Activated naive CD4-positive, alpha-beta T cell treated with anti-CD3 and anti-CD28 coated beads, Interleukin-2, amount 10 ng/mL, durations not matched to agents 5 hours and 36 hours (primary cell): ENCODE measurements around the gene HGS. TPM values are rescaled to one million over a fixed set of nuclear protein-coding genes. Genes with fewer than 3 reads are reported as not detected.

Experiments
- microRNA-seq: library from miRNA; unstranded; fragments of <30 nt; microRNA quantifications from one replicate; pipeline ENCODE4 v1.2.0, GENCODE V29; 2022; ENCODE audit warnings: borderline microRNAs expressed, borderline replicate concordance
- total RNA-seq, 2 experiments: library from RNA; stranded (reverse); gene quantifications; one replicate each; pipeline ENCODE4 v1.2.3, GENCODE V29; 2021

Gene HGS, protein sequence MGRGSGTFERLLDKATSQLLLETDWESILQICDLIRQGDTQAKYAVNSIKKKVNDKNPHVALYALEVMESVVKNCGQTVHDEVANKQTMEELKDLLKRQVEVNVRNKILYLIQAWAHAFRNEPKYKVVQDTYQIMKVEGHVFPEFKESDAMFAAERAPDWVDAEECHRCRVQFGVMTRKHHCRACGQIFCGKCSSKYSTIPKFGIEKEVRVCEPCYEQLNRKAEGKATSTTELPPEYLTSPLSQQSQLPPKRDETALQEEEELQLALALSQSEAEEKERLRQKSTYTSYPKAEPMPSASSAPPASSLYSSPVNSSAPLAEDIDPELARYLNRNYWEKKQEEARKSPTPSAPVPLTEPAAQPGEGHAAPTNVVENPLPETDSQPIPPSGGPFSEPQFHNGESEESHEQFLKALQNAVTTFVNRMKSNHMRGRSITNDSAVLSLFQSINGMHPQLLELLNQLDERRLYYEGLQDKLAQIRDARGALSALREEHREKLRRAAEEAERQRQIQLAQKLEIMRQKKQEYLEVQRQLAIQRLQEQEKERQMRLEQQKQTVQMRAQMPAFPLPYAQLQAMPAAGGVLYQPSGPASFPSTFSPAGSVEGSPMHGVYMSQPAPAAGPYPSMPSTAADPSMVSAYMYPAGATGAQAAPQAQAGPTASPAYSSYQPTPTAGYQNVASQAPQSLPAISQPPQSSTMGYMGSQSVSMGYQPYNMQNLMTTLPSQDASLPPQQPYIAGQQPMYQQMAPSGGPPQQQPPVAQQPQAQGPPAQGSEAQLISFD
- total RNA-seq: 100 to 1,000 TPM; 112 to 125 TPM

DNA sequence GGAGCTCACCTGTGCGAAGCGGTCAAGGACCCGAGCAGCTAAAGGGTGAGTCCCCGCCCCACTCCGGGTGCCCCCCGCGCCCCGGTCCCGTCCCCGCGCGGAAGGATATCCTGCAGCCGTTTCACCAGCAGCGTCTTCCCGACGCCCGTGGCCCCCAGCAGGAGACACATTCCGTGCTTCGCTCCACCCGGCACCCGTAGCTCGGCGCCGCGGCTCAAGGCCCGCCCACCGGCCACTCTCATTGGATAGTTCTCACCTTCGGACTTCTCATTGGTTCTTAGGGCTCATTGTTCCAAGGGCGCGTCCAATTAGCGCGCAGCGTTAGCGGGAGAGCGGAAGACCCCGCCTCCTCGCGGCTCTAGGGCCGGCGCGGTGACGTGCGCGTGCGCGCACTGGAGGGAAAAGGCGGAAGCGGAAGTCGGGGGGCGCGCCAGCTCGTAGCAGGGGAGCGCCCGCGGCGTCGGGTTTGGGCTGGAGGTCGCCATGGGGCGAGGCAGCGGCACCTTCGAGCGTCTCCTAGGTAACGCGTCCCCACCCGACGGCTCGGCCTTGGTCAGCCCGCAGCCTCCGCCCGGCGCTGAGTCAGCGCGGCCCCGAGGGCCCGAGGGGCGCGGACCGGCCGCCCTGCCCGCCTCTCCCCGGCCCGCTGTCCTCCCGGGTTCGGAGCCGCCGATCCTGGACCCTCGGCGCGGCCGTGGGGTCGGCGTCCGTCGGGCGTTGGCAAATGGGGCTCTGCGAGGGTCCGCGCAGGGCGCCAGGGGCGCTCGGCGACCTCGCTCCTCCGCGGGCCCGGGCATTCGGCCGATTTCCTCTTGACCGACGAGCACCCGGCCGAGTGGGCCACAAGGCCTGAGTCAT, at the start of gene HGS, which contains the start of gene ARL16:
Gene HGS (plus strand): TSS at position 428 of the 858 bp plus-strand sequence. CDS start 56 bp downstream, at position 484.
Gene ARL16 (minus strand): TSS at position 214 of the 858 bp plus-strand sequence. CDS start 44 bp downstream, at position 170.

DNA sequence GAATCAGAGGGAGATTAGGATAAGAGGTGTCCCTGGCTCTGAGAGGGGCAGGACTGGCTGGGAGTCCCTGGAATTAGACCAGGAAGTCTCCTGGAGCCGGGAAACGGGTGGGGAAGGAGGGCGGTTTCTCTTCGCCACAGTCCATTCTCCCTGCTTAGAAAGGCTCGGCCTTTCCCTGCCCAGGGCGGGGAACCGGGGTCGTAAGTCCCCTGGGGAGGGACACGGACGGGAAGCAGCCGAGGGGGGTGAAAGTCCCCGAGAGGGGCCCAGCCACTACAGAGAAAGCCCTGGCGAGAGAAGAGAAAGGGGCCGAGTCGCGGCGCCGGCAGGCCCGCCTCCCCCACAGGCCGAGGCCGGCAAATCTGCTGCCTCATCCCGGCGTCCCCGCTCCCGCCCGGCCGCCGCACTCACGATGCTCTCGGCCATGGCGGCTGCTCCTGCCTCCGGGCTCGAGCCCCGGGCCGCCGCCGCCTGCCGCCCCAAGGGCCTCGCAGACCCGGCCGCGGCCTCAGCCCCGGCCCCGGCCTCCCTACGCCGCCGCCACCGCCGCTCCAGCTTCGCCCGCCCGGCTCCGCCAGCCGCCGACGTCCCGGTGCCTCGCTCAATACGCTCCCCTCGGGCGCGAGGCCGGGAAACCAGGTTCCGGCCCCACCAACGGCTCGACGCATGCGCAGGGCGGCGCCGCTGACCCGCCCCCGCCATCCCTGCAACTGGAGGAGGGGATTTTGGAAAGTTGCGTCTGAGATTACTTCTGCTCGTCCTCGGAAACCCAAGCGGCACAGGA, 47.1 kb upstream of the HGS start, which contains the start of the genes NPLOC4 and TSPAN10:
Gene NPLOC4 (minus strand): TSS at position 608 of the 784 bp plus-strand sequence. CDS start 182 bp downstream, at position 426.
Gene TSPAN10 (plus strand): TSS at position 692 of the 784 bp plus-strand sequence. CDS start 5,217 bp downstream, outside the sequence.

DNA sequence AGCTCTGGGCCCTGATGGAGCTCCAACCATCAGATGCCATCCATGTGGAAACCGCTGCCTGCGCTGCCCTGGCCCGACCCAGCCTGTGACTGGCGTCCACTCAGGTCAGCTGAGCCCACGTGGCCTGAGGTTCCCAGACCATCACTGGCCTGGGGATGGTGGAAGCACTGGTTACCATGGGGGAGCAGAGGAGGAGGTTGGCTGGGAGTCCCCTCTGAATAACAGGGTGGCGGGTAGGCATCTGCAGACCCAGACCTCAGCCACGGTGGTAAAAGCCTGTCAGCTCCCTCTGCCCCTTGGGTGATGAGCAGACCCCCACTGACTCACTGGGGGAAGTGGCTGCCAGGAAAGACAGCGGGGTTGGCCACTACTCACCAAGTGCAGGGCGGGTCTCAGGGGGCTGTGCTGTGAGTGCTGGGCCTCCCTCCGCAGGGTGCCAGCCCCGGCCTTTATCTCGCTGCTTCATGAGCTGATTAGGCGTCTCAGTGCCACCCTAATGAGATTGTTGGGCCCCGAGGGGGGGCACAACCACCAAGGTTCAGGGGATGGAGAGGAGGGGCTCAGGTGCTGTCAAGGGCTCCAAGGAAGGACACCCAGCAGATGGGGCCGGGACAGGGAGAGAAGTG, 27.6 kb upstream of the HGS start, which contains the start of gene PDE6G:
Gene PDE6G (minus strand): TSS at position 425 of the 626 bp plus-strand sequence. CDS start 3,237 bp downstream, outside the sequence.

DNA sequence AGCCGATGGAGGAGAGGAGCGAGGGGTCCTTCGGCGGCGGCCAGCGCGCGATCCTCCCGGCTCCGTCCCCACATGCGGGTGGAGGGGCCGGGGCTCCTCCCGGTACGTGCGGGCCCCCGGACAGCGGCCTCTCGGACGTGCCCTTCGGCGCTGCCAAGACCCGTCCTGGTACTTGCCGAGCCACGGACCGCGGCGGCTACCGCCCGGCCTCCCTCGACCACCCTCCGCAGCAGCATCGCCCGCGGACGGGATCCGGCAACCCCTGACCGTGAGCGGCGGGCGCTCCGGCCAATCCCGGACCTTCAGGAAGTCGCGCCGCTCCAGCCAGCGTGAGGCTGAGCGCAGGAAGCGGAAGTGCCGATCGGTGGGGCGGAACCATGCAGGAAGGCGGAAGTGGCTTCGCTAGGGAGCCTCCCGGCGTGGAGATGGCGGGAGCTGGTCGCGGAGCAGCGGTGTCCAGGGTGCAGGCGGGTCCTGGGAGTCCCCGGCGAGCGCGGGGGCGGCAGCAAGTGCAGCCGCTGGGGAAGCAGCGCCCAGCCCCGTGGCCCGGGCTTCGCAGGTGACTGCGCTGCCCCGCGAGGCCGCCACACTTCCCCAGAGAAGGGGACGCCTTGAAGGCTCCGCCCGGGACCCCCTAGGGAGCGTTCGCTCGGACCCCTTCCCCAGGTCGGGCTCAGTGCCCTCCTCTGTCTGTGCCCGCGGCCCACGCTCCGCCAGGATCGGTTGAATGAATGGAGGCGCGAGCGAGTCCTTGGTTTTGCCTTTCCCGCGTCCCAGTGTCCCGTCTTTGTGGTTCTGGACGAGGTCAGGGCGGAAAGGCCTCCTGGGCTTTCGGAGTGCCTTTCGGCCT, 17.2 kb upstream of the HGS start, which contains the start of the genes CCDC137 and OXLD1:
Gene CCDC137 (plus strand): TSS at position 396 of the 850 bp plus-strand sequence. CDS start 30 bp downstream, at position 426.
Gene OXLD1 (minus strand): TSS at position 264 of the 850 bp plus-strand sequence. CDS start 28 bp downstream, at position 236.

DNA sequence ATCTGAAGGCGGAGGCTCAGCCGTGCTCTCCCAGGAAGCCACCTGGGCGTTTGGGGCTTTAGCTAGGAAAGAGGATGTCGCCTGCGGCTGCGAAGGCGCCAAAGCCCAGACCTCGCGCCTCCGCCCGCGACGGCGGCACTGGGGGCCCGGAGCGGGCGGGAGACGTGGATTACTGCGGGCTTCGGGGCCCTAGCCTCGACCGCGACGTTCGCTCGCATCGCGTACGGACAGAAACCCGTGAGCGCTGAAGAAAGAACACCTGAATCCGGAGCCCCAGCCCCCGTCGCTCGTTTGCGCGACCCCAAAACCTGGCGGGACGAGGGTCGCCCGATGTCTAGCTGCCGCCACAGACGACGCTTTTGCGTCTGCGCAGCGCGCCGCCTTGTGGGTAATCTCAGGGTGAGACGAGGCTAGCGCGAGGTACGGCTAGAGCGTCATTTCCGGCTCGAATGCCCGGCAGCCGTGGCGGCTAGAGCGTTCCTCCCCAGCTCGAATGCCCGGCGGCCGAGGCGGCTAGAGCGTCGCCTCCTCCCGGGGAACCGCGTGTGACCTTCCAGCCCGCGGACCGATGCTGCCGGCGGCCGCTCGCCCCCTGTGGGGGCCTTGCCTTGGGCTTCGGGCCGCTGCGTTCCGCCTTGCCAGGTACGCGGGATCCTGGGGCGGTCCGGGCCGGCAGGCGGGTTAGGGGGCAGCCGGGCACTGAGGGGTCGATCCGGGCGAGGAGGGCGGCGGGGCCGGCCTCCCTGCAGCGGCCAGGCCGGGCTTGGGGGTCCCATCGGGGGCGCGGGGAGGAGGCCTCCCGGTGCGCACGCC, 19.3 kb downstream of the HGS start, which contains the start of gene MRPL12:
Gene MRPL12 (plus strand): TSS at position 434 of the 813 bp plus-strand sequence. CDS start 135 bp downstream, at position 569.

DNA sequence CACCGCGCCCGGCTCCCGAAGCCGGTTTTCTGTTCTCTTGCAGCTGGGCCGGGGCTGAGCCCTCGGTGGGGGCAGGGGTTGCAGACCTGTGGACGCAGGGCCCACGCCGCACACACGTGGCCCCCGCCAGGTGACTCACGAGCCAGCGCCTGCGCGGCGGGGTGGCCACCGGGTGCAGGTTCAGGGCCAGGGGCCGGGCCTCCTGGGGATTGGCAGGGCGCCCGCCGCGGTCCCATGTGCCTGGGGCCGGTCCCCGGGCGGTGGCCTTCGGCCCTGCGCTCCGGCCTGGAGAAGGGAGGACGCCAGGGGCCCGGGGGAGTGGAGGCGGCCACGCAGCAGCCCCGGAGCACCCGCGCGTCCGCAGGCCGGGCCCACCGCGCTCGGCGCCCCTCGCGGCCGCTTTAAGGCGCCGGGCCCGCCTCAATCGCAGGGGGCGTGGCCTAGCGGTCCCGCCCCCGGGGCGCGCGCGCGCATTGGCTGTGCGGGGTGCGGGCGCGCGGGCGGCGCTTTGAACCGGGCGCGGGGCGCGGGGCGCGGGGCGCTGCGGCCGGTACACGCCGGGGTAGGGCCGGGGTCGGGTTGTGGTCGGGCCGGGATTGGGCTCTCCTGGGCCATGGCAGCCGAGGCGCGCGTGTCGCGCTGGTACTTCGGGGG, 28.1 kb downstream of the HGS start, which contains the start of gene SLC25A10:
Gene SLC25A10 (plus strand): TSS at position 471 of the 654 bp plus-strand sequence. CDS start 143 bp downstream, at position 614.

Small RNA genes lying within 50 kb of the gene (microRNA-seq; reads per million reads assigned to microRNA genes)
- gene MIR6786: not detected

Other genes starting within 250 kb of the HGS start
- 1,000 to 10,000 TPM; 4,541 to 4,718 TPM for gene ACTG1, start 171.2 kb upstream of the HGS start, total RNA-seq
- under 1 TPM; 0.58 to 0.60 TPM for gene FSCN2, start 155.6 kb upstream of the HGS start, total RNA-seq
- 10 to 100 TPM; 36.1 to 38.6 TPM for gene FAAP100, start 131.7 kb upstream of the HGS start, total RNA-seq
- 10 to 100 TPM; 80.8 to 81.7 TPM for gene NPLOC4, start 46.9 kb upstream of the HGS start, total RNA-seq
- under 1 TPM; 0.48 TPM for gene TSPAN10, start 46.8 kb upstream of the HGS start, total RNA-seq
- 10 to 100 TPM; 67.0 to 71.9 TPM for gene PDE6G, start 27.5 kb upstream of the HGS start, total RNA-seq
- gene OXLD1, start 17.4 kb upstream of the HGS start, total RNA-seq: 10 to 100 TPM; 56.5 to 59.1 TPM
- 10 to 100 TPM; 27.1 to 31.8 TPM for gene CCDC137, start 17.3 kb upstream of the HGS start, total RNA-seq
- gene ARL16, start 214 bp upstream of the HGS start, total RNA-seq: 10 to 100 TPM; 19.2 to 21.1 TPM
- 10 to 100 TPM; 56.0 to 58.2 TPM for gene MRPL12, start 19.4 kb downstream of the HGS start, total RNA-seq
- 10 to 100 TPM; 18.1 to 19.5 TPM for gene SLC25A10, start 28.3 kb downstream of the HGS start, total RNA-seq
- not detected for gene GCGR, start 120.1 kb downstream of the HGS start, total RNA-seq
- 10 to 100 TPM; 51.6 to 53.9 TPM for gene MCRIP1, start 149.3 kb downstream of the HGS start, total RNA-seq
- not detected for gene PPP1R27, start 151.0 kb downstream of the HGS start, total RNA-seq
- 100 to 1,000 TPM; 471 to 474 TPM for gene P4HB, start 176.5 kb downstream of the HGS start, total RNA-seq
- gene ARHGDIA, start 187.3 kb downstream of the HGS start, total RNA-seq: 100 to 1,000 TPM; 575 to 590 TPM
- gene ALYREF, start 207.6 kb downstream of the HGS start, total RNA-seq: 100 to 1,000 TPM; 145 to 147 TPM
- gene ANAPC11, start 207.7 kb downstream of the HGS start, total RNA-seq: 10 to 100 TPM; 67.2 to 75.1 TPM
- under 1 TPM; 0.10 to 0.20 TPM for gene NPB, start 218.2 kb downstream of the HGS start, total RNA-seq
- 10 to 100 TPM; 43.8 to 49.5 TPM for gene PCYT2, start 227.4 kb downstream of the HGS start, total RNA-seq
- gene SIRT7, start 234.2 kb downstream of the HGS start, total RNA-seq: 10 to 100 TPM; 51.5 to 52.8 TPM
- 10 to 100 TPM; 22.6 to 23.9 TPM for gene MAFG, start 243.7 kb downstream of the HGS start, total RNA-seq